Gastrocnemius medialis (tissue), 4 donors: Measurements from ENCODE around the gene ADORA2A.

Experiments
- POLR2A ChIP-seq, 2 donors: fragments of 450-650 bp; IDR thresholded peaks; one replicate each; pipeline ENCODE4 v1.6.1; 2017; ENCODE audit warnings: antibody characterized with exemption in 2 of 2, mild to moderate bottlenecking in 2 of 2, moderate library complexity in 2 of 2
- TF ChIP-seq, protein P1 (sequence below), 5 experiments: fragments of 450-650 bp in 3 of 5; fragments of 200-600 bp in 2 of 5; sonication (generic) in 2 of 5; IDR thresholded peaks in 4 of 5; conservative IDR thresholded peaks in 1 of 5; 1 replicate in 4 of 5; 2 replicates in 1 of 5; pipeline ENCODE4 v1.5.1; 2016 to 2019; ENCODE audit warnings: antibody characterized with exemption in 5 of 5, mild to moderate bottlenecking in 3 of 5, moderate library complexity in 3 of 5

GRCh38 chr22:24384131-24384530 lies 43.3 kb upstream of the ADORA2A start:
- TF ChIP-seq, protein P1, sequence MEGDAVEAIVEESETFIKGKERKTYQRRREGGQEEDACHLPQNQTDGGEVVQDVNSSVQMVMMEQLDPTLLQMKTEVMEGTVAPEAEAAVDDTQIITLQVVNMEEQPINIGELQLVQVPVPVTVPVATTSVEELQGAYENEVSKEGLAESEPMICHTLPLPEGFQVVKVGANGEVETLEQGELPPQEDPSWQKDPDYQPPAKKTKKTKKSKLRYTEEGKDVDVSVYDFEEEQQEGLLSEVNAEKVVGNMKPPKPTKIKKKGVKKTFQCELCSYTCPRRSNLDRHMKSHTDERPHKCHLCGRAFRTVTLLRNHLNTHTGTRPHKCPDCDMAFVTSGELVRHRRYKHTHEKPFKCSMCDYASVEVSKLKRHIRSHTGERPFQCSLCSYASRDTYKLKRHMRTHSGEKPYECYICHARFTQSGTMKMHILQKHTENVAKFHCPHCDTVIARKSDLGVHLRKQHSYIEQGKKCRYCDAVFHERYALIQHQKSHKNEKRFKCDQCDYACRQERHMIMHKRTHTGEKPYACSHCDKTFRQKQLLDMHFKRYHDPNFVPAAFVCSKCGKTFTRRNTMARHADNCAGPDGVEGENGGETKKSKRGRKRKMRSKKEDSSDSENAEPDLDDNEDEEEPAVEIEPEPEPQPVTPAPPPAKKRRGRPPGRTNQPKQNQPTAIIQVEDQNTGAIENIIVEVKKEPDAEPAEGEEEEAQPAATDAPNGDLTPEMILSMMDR (IDR thresholded peaks at IDR 0.05 in 4 of 5, conservative IDR thresholded peaks at IDR 0.05 in 1 of 5), result no peak
- TF ChIP-seq POLR2A (IDR thresholded peaks at IDR 0.05), result no peak
